ENCODE measurements around the gene SOX6. TPM values are rescaled to one million over a fixed set of nuclear protein-coding genes. Genes with fewer than 3 reads are reported as not detected.

SOX6 gene
- total RNA-seq, 1 experiment from 2014 or later: not detected

DNA sequence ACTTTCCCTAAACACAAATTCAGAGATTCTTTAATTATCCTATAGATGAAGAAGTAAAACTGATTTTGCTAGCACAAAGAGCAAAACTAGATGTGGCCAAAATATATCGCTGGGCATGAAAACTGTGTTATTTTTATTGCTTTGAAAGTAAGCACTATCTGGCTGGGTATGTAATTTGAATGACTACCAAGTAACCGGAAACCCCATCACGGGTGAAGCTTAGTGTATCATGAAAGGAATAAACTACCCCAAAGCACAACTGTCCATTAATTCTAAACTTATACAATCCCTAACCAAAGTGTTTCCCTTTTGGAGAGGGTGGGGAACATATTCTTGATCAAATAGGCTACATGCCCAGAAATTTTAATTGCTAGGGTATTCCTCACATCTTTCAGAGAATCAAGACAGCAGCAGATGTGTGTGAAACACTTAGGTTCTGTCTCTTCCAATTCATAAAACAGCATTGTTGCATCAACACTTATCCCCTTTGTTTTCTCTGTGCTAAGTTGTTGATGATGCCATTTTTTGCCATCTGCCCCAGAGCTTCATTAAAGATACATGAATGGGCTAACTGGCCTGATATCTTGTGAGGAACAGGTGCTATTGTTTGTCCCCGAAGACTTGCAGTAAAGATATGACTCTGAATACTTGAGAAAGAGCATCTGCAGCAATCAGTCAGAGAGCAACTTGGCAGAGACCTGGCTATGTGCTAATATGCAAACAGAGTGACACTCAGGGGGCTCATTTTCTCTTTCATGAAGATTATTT is 238.2 kb downstream of the SOX6 start:
- Histone ChIP-seq H3K36me3 (ENCODE audit: insufficient read depth, low read length) (no peaks in the 10 kb centered on the region), H3K4me3 (ENCODE audit: low read length) (no peak overlapping the region), H3K9me2 (replicated peaks; ENCODE audit: insufficient read depth, low read length) (no peaks in the 10 kb centered on the region), H4K20me1 (ENCODE audit: insufficient read depth, low read depth, low read length) (no peaks in the 10 kb centered on the region), H3K4me2 (ENCODE audit: low read depth, low read length, poor library complexity, severe bottlenecking) (no peak overlapping the region), H3K79me2 (ENCODE audit: low read length) (no peaks in the 10 kb centered on the region), H3K4me1 (ENCODE audit: low read length) (peaks cover 7% of the 10 kb centered on the region; the same call in 1 of the 2 replicates), H3K27me3 (ENCODE audit: low read length) (no peaks in the 10 kb centered on the region), H3K9me3 (ENCODE audit: low read length) (no peaks in the 10 kb centered on the region), H3K9ac (ENCODE audit: low read length) (no peak overlapping the region), H3K27ac (ENCODE audit: low read length) (no peak overlapping the region), H2AFZ (ENCODE audit: low read length) (no peak overlapping the region)
- no peak for DNase-seq

- Histone ChIP-seq H3K36me3 (ENCODE audit: insufficient read depth, low read length) (no peaks in the 10 kb centered on the region), H3K9ac (ENCODE audit: low read length) (no peak overlapping the region), H3K4me2 (ENCODE audit: low read depth, low read length, poor library complexity, severe bottlenecking) (no peak overlapping the region), H3K9me2 (replicated peaks; ENCODE audit: insufficient read depth, low read length) (no peaks in the 10 kb centered on the region), H3K4me1 (ENCODE audit: low read length) (peaks cover 7% of the 10 kb centered on the region; the same call in 1 of the 2 replicates), H2AFZ (ENCODE audit: low read length) (no peak overlapping the region), H3K27ac (ENCODE audit: low read length) (no peak overlapping the region), H3K79me2 (ENCODE audit: low read length) (no peaks in the 10 kb centered on the region), H3K27me3 (ENCODE audit: low read length) (no peaks in the 10 kb centered on the region), H4K20me1 (ENCODE audit: insufficient read depth, low read depth, low read length) (no peaks in the 10 kb centered on the region), H3K4me3 (ENCODE audit: low read length) (no peak overlapping the region), H3K9me3 (ENCODE audit: low read length) (no peaks in the 10 kb centered on the region)
- DNase-seq: no peak
Measured at GRCh38 chr11:16114978-16115871, 241.1 kb downstream of the SOX6 start.

DNA sequence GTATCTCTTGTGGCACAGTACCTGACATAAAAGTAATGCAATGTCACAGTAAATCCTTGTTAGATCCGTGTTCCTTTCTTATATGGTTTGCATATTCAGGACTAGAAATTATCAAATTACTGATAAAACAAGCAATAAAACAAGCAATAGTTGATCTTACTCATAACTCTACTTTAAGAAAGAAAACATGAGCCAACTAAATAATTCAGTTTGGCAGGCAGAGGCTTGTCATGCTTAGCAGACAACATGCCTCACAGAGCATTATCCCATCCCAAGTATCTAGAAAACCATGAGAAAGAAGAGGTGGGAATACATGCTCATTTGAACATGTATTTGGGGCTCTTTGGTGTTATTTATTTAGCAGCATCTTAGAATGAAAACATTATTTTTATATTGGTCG is 241.9 kb downstream of the SOX6 start:
- Histone ChIP-seq H3K27me3 (ENCODE audit: low read length) (no peaks in the 10 kb centered on the region), H3K9me3 (ENCODE audit: low read length) (no peaks in the 10 kb centered on the region), H3K4me2 (ENCODE audit: low read depth, low read length, poor library complexity, severe bottlenecking) (no peak overlapping the region), H3K79me2 (ENCODE audit: low read length) (no peaks in the 10 kb centered on the region), H2AFZ (ENCODE audit: low read length) (no peak overlapping the region), H3K9ac (ENCODE audit: low read length) (no peak overlapping the region), H3K36me3 (ENCODE audit: insufficient read depth, low read length) (no peaks in the 10 kb centered on the region), H4K20me1 (ENCODE audit: insufficient read depth, low read depth, low read length) (no peaks in the 10 kb centered on the region), H3K4me1 (ENCODE audit: low read length) (peaks cover 7% of the 10 kb centered on the region; the same call in 1 of the 2 replicates), H3K4me3 (ENCODE audit: low read length) (no peak overlapping the region), H3K27ac (ENCODE audit: low read length) (no peak overlapping the region), H3K9me2 (replicated peaks; ENCODE audit: insufficient read depth, low read length) (no peaks in the 10 kb centered on the region)
- no peak for DNase-seq

GRCh38 chr11:16111690-16112089 is 244.7 kb downstream of the SOX6 start:
- no peak overlapping the region for H3K9ac ChIP-seq (ENCODE audit: low read length)
- H3K36me3 ChIP-seq (ENCODE audit: insufficient read depth, low read length): no peaks in the 10 kb centered on the region
- H3K4me3 ChIP-seq (ENCODE audit: low read length): no peak overlapping the region
- no peaks in the 10 kb centered on the region for H3K4me1 ChIP-seq (ENCODE audit: low read length)
- H3K4me2 ChIP-seq (ENCODE audit: low read depth, low read length, poor library complexity, severe bottlenecking): no peak overlapping the region
- H2AFZ ChIP-seq (ENCODE audit: low read length): no peak overlapping the region
- DNase-seq: no peak
- H3K27ac ChIP-seq (ENCODE audit: low read length): no peak overlapping the region
- no peaks in the 10 kb centered on the region for H3K9me3 ChIP-seq (ENCODE audit: low read length)
- H3K79me2 ChIP-seq (ENCODE audit: low read length): no peaks in the 10 kb centered on the region
- no peaks in the 10 kb centered on the region for H3K27me3 ChIP-seq (ENCODE audit: low read length)
- no peaks in the 10 kb centered on the region for H3K9me2 ChIP-seq (replicated peaks; ENCODE audit: insufficient read depth, low read length)
- H4K20me1 ChIP-seq (ENCODE audit: insufficient read depth, low read depth, low read length): no peaks in the 10 kb centered on the region

GRCh38 chr11:16110886-16111285 is 245.5 kb downstream of the SOX6 start:
- no peaks in the 10 kb centered on the region for H3K36me3 ChIP-seq (ENCODE audit: insufficient read depth, low read length)
- H3K79me2 ChIP-seq (ENCODE audit: low read length): no peaks in the 10 kb centered on the region
- no peaks in the 10 kb centered on the region for H3K4me1 ChIP-seq (ENCODE audit: low read length)
- no peaks in the 10 kb centered on the region for H3K27me3 ChIP-seq (ENCODE audit: low read length)
- H4K20me1 ChIP-seq (ENCODE audit: insufficient read depth, low read depth, low read length): no peaks in the 10 kb centered on the region
- no peak overlapping the region for H3K9ac ChIP-seq (ENCODE audit: low read length)
- H2AFZ ChIP-seq (ENCODE audit: low read length): no peak overlapping the region
- H3K4me3 ChIP-seq (ENCODE audit: low read length): no peak overlapping the region
- no peak overlapping the region for H3K4me2 ChIP-seq (ENCODE audit: low read depth, low read length, poor library complexity, severe bottlenecking)
- H3K9me3 ChIP-seq (ENCODE audit: low read length): no peaks in the 10 kb centered on the region
- no peak for DNase-seq
- no peak overlapping the region for H3K27ac ChIP-seq (ENCODE audit: low read length)
- no peaks in the 10 kb centered on the region for H3K9me2 ChIP-seq (replicated peaks; ENCODE audit: insufficient read depth, low read length)

- Histone ChIP-seq H2AFZ (ENCODE audit: low read length) (no peak overlapping the region), H4K20me1 (ENCODE audit: insufficient read depth, low read depth, low read length) (no peaks in the 10 kb centered on the region), H3K4me2 (ENCODE audit: low read depth, low read length, poor library complexity, severe bottlenecking) (no peak overlapping the region)
Measured at GRCh38 chr11:16099343-16099900, 256.9 kb downstream of the SOX6 start.

GRCh38 chr11:16098526-16099205 is 257.7 kb downstream of the SOX6 start:
- Histone ChIP-seq H3K9me3 (ENCODE audit: low read length) (no peaks in the 10 kb centered on the region), H3K36me3 (ENCODE audit: insufficient read depth, low read length) (no peaks in the 10 kb centered on the region), H3K27me3 (ENCODE audit: low read length) (no peaks in the 10 kb centered on the region), H3K9ac (ENCODE audit: low read length) (no peak overlapping the region), H3K4me1 (ENCODE audit: low read length) (no peaks in the 10 kb centered on the region), H3K9me2 (replicated peaks; ENCODE audit: insufficient read depth, low read length) (no peaks in the 10 kb centered on the region), H3K27ac (ENCODE audit: low read length) (no peak overlapping the region), H4K20me1 (ENCODE audit: insufficient read depth, low read depth, low read length) (no peaks in the 10 kb centered on the region), H3K4me2 (ENCODE audit: low read depth, low read length, poor library complexity, severe bottlenecking) (no peak overlapping the region), H2AFZ (ENCODE audit: low read length) (no peak overlapping the region), H3K4me3 (ENCODE audit: low read length) (no peak overlapping the region), H3K79me2 (ENCODE audit: low read length) (no peaks in the 10 kb centered on the region)
- no peak for DNase-seq

More at GRCh38 chr11:16099343-16099900, 256.9 kb downstream of the SOX6 start:
- Histone ChIP-seq H3K9me3 (ENCODE audit: low read length) (no peaks in the 10 kb centered on the region), H3K27ac (ENCODE audit: low read length) (no peak overlapping the region), H3K79me2 (ENCODE audit: low read length) (no peaks in the 10 kb centered on the region), H3K9ac (ENCODE audit: low read length) (no peak overlapping the region), H3K9me2 (replicated peaks; ENCODE audit: insufficient read depth, low read length) (no peaks in the 10 kb centered on the region), H3K4me1 (ENCODE audit: low read length) (no peaks in the 10 kb centered on the region), H3K36me3 (ENCODE audit: insufficient read depth, low read length) (no peaks in the 10 kb centered on the region), H3K4me3 (ENCODE audit: low read length) (no peak overlapping the region), H3K27me3 (ENCODE audit: low read length) (no peaks in the 10 kb centered on the region)
- DNase-seq: no peak
